Mammary epithelial cell (primary cell): ENCODE measurements around the gene PPP1R8.

ENCODE experiments used
- CTCF ChIP-seq, 2 donors: IDR thresholded peaks in 1 of 2; conservative IDR thresholded peaks in 1 of 2; 2 replicates each; pipeline ENCODE4 v1.5.1; 2011 to 2012; ENCODE audit warnings: inconsistent platforms in 2 of 2, low read length in 2 of 2, mild to moderate bottlenecking in 2 of 2, control low read depth in 1 of 2, low read depth in 1 of 2; ENCODE audit not compliant: insufficient read depth in 1 of 2; ENCODE audit errors: extremely low read depth in 1 of 2
- EZH2 ChIP-seq: IDR thresholded peaks from 2 replicates; pipeline ENCODE4 v1.6.1; 2012; ENCODE audit warnings: low read length, inconsistent platforms, borderline replicate concordance

GRCh38 chr1:27862004-27862403, 31.4 kb downstream of the PPP1R8 start:
- TF ChIP-seq CTCF (conservative IDR thresholded peaks at IDR 0.05 in 1 of 2, IDR thresholded peaks at IDR 0.05 in 1 of 2; ENCODE audit: extremely low read depth in 1 of 2, insufficient read depth in 1 of 2, low read depth in 1 of 2, low read length in 2 of 2) (no peak), EZH2 (no peak)
